ENCODE results near the gene TNNT2. TPM values are rescaled to one million over a fixed set of nuclear protein-coding genes. Genes with fewer than 3 reads are reported as not detected.

The TNNT2 gene
- total RNA-seq, 1 experiment from 2014 or later = not detected

- Histone ChIP-seq H3K9me3 (ENCODE audit: control insufficient read depth, insufficient read depth, low read depth, low read length) (no peaks in the 10 kb centered on the region), H3K36me3 (ENCODE audit: control insufficient read depth, insufficient read depth, low read length) (no peaks in the 10 kb centered on the region), H3K4me1 (ENCODE audit: control insufficient read depth, insufficient read depth, low read length) (no peaks in the 10 kb centered on the region), H3K27ac (ENCODE audit: low read length) (no peak overlapping the region), H3K4me3 (ENCODE audit: low read depth in 2 of 2, low read length in 2 of 2) (no peak overlapping the region), H3K27me3 (ENCODE audit: control insufficient read depth, insufficient read depth, low read length) (no peaks in the 10 kb centered on the region)
- ATAC-seq (no peak), DNase-seq (ENCODE audit: low read depth, low spot score) (no peak)
- ChIA-PET CTCF (interaction anchor here (0.6 kb wide), 1 partner anchor 26 kb away, joined by 3 read pairs; no protein-coding TSS in a partner anchor), POLR2A (no interaction called here)
- BruUV-seq (replicated peaks) = no TSS peak
- no peak for TF ChIP-seq SIN3A (IDR thresholded peaks at IDR 0.05; ENCODE audit: borderline replicate concordance, insufficient read depth, low read depth, low read length)
- no peak for TF ChIP-seq CTCF (IDR thresholded peaks at IDR 0.05)
- no peak for TF ChIP-seq POLR2AphosphoS5 (IDR thresholded peaks at IDR 0.05; ENCODE audit: low read depth, low read length)
- intact Hi-C loops (cut with micrococcal nuclease; ENCODE audit: unreplicated experiment) = no loop called here
- in situ Hi-C loops (cut with HindIII; ENCODE audit: low pct_unique_long_range_greater_than_20kb, low sequenced_read_pairs) = no loop called here
Observed at GRCh38 chr1:201422436-201423030, 45.1 kb upstream of the TNNT2 start.

- no peak for TF ChIP-seq POLR2AphosphoS5 (IDR thresholded peaks at IDR 0.05; ENCODE audit: low read depth, low read length)
- no peak for TF ChIP-seq CTCF (IDR thresholded peaks at IDR 0.05)
- no peak for TF ChIP-seq TCF7L2 (IDR thresholded peaks at IDR 0.05; ENCODE audit: low read depth, low read length)
- no peak for TF ChIP-seq SIN3A (IDR thresholded peaks at IDR 0.05; ENCODE audit: borderline replicate concordance, insufficient read depth, low read depth, low read length)
- TF ChIP-seq REST (IDR thresholded peaks at IDR 0.05; ENCODE audit: insufficient read depth in 1 of 2, low read depth in 2 of 2, low read length in 1 of 2) = no peak
- intact Hi-C loops (cut with micrococcal nuclease; ENCODE audit: unreplicated experiment) = no loop called here
Observed at GRCh38 chr1:201422026-201422425, 44.5 kb upstream of the TNNT2 start.

More at GRCh38 chr1:201422026-201422425, 44.5 kb upstream of the TNNT2 start:
- H3K4me1 ChIP-seq (ENCODE audit: control insufficient read depth, insufficient read depth, low read length) = no peaks in the 10 kb centered on the region
- H3K4me3 ChIP-seq (ENCODE audit: low read depth in 2 of 2, low read length in 2 of 2) = no peak overlapping the region
- DNase-seq (ENCODE audit: low read depth, low spot score) (no peak), ATAC-seq (no peak)
- BruUV-seq (replicated peaks) = no TSS peak
- H3K36me3 ChIP-seq (ENCODE audit: control insufficient read depth, insufficient read depth, low read length) = no peaks in the 10 kb centered on the region
- no peaks in the 10 kb centered on the region for H3K27me3 ChIP-seq (ENCODE audit: control insufficient read depth, insufficient read depth, low read length)
- H3K27ac ChIP-seq (ENCODE audit: low read length) = no peak overlapping the region
- no peaks in the 10 kb centered on the region for H3K9me3 ChIP-seq (ENCODE audit: control insufficient read depth, insufficient read depth, low read depth, low read length)
- in situ Hi-C loops (cut with HindIII; ENCODE audit: low pct_unique_long_range_greater_than_20kb, low sequenced_read_pairs) = no loop called here
- ChIA-PET CTCF (interaction anchor here (0.6 to 1.7 kb wide), 2 partner anchors 14 to 26 kb away, joined by 3 to 5 read pairs; no protein-coding TSS in a partner anchor), POLR2A (no interaction called here)

Measured in Panc1 (cell line).